Liver (tissue), 3 donors: ENCODE results near the gene PARP12.

ENCODE experiments used
- CTCF ChIP-seq: fragments of 150-350 bp; IDR thresholded peaks from 2 replicates; pipeline ENCODE4 v1.5.1; 2017; ENCODE audit warnings: improper control_type of control experiment, low read depth, low read length; ENCODE audit not compliant: missing input control
- EGR1 ChIP-seq, 2 donors: IDR thresholded peaks; 2 replicates each; pipeline ENCODE4 v1.6.1; 2016 to 2018; ENCODE audit warnings: antibody characterized with exemption in 2 of 2, low read depth in 2 of 2
- GABPA ChIP-seq, 2 donors: IDR thresholded peaks in 1 of 2; conservative IDR thresholded peaks in 1 of 2; 2 replicates each; pipeline ENCODE4 v1.6.1; 2016; ENCODE audit warnings: antibody characterized with exemption in 2 of 2, mild to moderate bottlenecking in 1 of 2, moderate library complexity in 1 of 2
- MAX ChIP-seq: IDR thresholded peaks from 2 replicates; pipeline ENCODE4 v1.6.1; 2016; ENCODE audit warnings: antibody characterized with exemption
- donor health status: healthy.
- donor health status: healthy.

- TF ChIP-seq CTCF, result no peak
- no peak for TF ChIP-seq GABPA (IDR thresholded peaks at IDR 0.05 in 1 of 2, conservative IDR thresholded peaks at IDR 0.05 in 1 of 2)
- no peak for TF ChIP-seq EGR1 (IDR thresholded peaks at IDR 0.05; ENCODE audit: low read depth in 2 of 2)
- TF ChIP-seq MAX, result no peak
Measured at GRCh38 chr7:139989366-139990141, 73.2 kb downstream of the PARP12 start.
